ENCODE data around the gene FAM180A.

The FAM180A gene

DNA sequence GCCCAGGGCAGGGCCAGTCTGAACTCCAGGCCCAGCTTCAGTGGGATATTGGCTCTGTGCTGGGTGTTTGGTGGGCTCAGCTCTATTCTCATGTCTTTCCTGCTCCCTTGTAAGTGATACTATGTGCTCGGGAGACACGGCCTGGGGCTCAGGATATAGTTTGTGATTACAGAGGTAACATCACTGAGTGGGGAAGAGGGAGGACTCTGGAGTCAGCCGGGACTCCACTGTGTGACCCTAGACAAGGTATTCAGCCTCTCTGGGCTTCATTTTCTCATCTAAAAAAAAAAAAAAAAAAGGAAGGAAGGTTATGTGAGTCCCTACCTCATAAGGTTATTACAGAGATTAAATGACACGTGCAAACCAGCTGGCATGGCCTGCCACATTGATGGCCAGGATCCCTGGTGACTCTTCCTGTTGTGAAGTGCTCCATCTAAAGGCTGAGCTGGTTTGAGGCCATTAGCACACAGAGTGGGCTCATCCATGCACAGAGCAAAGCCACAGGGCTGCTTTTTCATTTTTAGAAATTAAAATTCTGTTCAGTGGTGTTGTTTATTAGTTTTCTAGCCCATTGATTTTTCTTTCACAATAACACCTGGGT, 36.3 kb downstream of the FAM180A start:
- no peaks in the 10 kb centered on the region for H3K79me2 ChIP-seq (ENCODE audit: insufficient read depth, low read length)
- no peak overlapping the region for H3K27ac ChIP-seq (ENCODE audit: low read depth, low read length)
- no peaks in the 10 kb centered on the region for H3K9me2 ChIP-seq (replicated peaks; ENCODE audit: insufficient read depth, low read length)
- no peak overlapping the region for H3K9ac ChIP-seq (ENCODE audit: low read length)
- H3K4me2 ChIP-seq (ENCODE audit: low read depth, low read length, poor library complexity, severe bottlenecking) = no peak overlapping the region
- no peak overlapping the region for H3K4me3 ChIP-seq (ENCODE audit: insufficient read depth, low read length, poor library complexity, severe bottlenecking)
- H3K36me3 ChIP-seq (ENCODE audit: low read length) = no peaks in the 10 kb centered on the region
- no peaks in the 10 kb centered on the region for H3F3A ChIP-seq (ENCODE audit: insufficient read depth)
- H3K9me3 ChIP-seq (ENCODE audit: insufficient read depth, low read length) = no peaks in the 10 kb centered on the region
- TF ChIP-seq EZH2phosphoT487 (conservative IDR thresholded peaks at IDR 0.05; ENCODE audit: low read length) = no peak
- TF ChIP-seq, protein P1, sequence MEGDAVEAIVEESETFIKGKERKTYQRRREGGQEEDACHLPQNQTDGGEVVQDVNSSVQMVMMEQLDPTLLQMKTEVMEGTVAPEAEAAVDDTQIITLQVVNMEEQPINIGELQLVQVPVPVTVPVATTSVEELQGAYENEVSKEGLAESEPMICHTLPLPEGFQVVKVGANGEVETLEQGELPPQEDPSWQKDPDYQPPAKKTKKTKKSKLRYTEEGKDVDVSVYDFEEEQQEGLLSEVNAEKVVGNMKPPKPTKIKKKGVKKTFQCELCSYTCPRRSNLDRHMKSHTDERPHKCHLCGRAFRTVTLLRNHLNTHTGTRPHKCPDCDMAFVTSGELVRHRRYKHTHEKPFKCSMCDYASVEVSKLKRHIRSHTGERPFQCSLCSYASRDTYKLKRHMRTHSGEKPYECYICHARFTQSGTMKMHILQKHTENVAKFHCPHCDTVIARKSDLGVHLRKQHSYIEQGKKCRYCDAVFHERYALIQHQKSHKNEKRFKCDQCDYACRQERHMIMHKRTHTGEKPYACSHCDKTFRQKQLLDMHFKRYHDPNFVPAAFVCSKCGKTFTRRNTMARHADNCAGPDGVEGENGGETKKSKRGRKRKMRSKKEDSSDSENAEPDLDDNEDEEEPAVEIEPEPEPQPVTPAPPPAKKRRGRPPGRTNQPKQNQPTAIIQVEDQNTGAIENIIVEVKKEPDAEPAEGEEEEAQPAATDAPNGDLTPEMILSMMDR (IDR thresholded peaks at IDR 0.05; ENCODE audit: insufficient read depth, low read length, poor library complexity, severe bottlenecking) = no peak
- no peak overlapping the region for H2AFZ ChIP-seq (ENCODE audit: low read depth, low read length, severe bottlenecking)
- no peaks in the 10 kb centered on the region for H4K20me1 ChIP-seq (ENCODE audit: low read depth, low read length)
- no peaks in the 10 kb centered on the region for H3K27me3 ChIP-seq (ENCODE audit: low read length)

DNA sequence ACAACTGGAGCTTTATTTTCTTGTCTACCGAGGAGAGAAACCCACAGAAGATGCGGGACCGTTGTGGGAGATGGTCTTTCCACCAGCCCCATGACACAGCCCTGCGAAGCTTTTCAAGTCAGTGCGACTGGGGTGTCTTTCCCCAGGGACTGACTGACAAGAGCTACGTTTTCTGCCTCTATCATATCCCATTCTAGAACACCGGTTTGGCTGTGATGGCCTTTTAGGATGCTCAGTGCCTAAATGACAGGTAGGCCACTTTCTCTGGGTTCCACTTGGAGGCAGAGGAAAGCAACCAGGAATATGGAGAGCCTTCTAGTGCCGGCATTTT, 37.5 kb downstream of the FAM180A start:
- H3F3A ChIP-seq (ENCODE audit: insufficient read depth) = no peaks in the 10 kb centered on the region
- no peak overlapping the region for H2AFZ ChIP-seq (ENCODE audit: low read depth, low read length, severe bottlenecking)
- H3K9me2 ChIP-seq (replicated peaks; ENCODE audit: insufficient read depth, low read length) = no peaks in the 10 kb centered on the region
- H3K27me3 ChIP-seq (ENCODE audit: low read length) = no peaks in the 10 kb centered on the region
- H3K4me2 ChIP-seq (ENCODE audit: low read depth, low read length, poor library complexity, severe bottlenecking) = no peak overlapping the region
- H4K20me1 ChIP-seq (ENCODE audit: low read depth, low read length) = no peaks in the 10 kb centered on the region
- no peaks in the 10 kb centered on the region for H3K79me2 ChIP-seq (ENCODE audit: insufficient read depth, low read length)
- no peak for TF ChIP-seq EZH2phosphoT487 (conservative IDR thresholded peaks at IDR 0.05; ENCODE audit: low read length)
- TF ChIP-seq, protein P1 (IDR thresholded peaks at IDR 0.05; ENCODE audit: insufficient read depth, low read length, poor library complexity, severe bottlenecking) = no peak
- no peaks in the 10 kb centered on the region for H3K36me3 ChIP-seq (ENCODE audit: low read length)
- H3K9ac ChIP-seq (ENCODE audit: low read length) = no peak overlapping the region
- no peaks in the 10 kb centered on the region for H3K9me3 ChIP-seq (ENCODE audit: insufficient read depth, low read length)
- no peak overlapping the region for H3K27ac ChIP-seq (ENCODE audit: low read depth, low read length)
- no peak overlapping the region for H3K4me3 ChIP-seq (ENCODE audit: insufficient read depth, low read length, poor library complexity, severe bottlenecking)

DNA sequence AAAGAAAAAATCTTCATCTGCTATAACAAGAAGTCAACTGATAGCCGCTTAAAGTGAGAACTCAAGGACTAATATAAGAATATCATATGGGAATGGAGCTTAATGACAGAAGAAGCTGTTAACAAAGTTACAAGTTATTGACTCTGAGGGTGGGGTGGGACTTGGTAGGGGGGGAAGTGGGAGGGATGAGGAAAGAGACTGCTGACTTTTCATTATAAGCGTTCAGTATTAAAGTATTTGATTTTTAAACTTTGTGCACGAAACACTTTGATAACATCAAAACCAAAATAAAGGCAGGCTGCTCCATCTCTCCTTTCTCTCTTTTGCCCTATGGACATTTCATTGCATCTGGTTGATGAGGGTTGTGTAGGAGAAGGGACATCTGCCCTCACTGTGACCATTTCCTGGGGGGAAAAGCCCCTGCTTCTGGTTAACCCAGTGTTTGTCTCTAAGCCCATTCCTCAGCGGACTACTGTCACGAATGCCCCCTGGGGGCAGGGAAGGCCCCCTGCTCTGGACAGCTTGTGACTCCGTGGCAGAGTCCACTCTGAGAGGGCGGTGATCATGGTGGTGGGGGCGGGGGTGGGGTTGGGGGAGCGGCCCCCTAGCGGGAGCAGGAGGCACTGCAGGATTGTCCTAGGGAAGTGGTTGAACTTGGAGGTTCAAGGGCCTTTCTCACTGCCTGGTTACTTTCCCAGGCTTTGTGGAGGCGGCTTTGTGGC, 38.0 kb downstream of the FAM180A start:
- no peaks in the 10 kb centered on the region for H3F3A ChIP-seq (ENCODE audit: insufficient read depth)
- no peak overlapping the region for H3K4me2 ChIP-seq (ENCODE audit: low read depth, low read length, poor library complexity, severe bottlenecking)
- no peak overlapping the region for H2AFZ ChIP-seq (ENCODE audit: low read depth, low read length, severe bottlenecking)
- H3K9ac ChIP-seq (ENCODE audit: low read length) = no peak overlapping the region
- no peak overlapping the region for H3K27ac ChIP-seq (ENCODE audit: low read depth, low read length)
- no peaks in the 10 kb centered on the region for H3K9me2 ChIP-seq (replicated peaks; ENCODE audit: insufficient read depth, low read length)
- no peaks in the 10 kb centered on the region for H4K20me1 ChIP-seq (ENCODE audit: low read depth, low read length)
- no peaks in the 10 kb centered on the region for H3K36me3 ChIP-seq (ENCODE audit: low read length)
- no peaks in the 10 kb centered on the region for H3K9me3 ChIP-seq (ENCODE audit: insufficient read depth, low read length)
- no peaks in the 10 kb centered on the region for H3K79me2 ChIP-seq (ENCODE audit: insufficient read depth, low read length)
- no peaks in the 10 kb centered on the region for H3K27me3 ChIP-seq (ENCODE audit: low read length)
- no peak overlapping the region for H3K4me3 ChIP-seq (ENCODE audit: insufficient read depth, low read length, poor library complexity, severe bottlenecking)
- TF ChIP-seq EZH2phosphoT487 (conservative IDR thresholded peaks at IDR 0.05; ENCODE audit: low read length) = no peak
- TF ChIP-seq, protein P1 (IDR thresholded peaks at IDR 0.05; ENCODE audit: insufficient read depth, low read length, poor library complexity, severe bottlenecking) = peak; percentile 17
